K562 (cell line): Measurements from ENCODE around the gene SPEG. TPM values are rescaled to one million over a fixed set of nuclear protein-coding genes. Genes with fewer than 3 reads are reported as not detected.

Experiments
- ARID2 ChIP-seq: fragments of 450-650 bp; IDR thresholded peaks from 2 replicates; pipeline ENCODE4 v1.6.1; 2017; ENCODE audit warnings: antibody characterized with exemption, mild to moderate bottlenecking
- HNRNPH1 ChIP-seq: fragments of 200-400 bp; formaldehyde crosslinking; optimal IDR thresholded peaks from 2 replicates; pipeline ENCODE3; 2017; ENCODE audit warnings: low read depth, mild to moderate bottlenecking, low read length, moderate library complexity
- ID3 ChIP-seq, 2 experiments: fragments of 250-450 bp in 1 of 2; fragments of 450-650 bp in 1 of 2; sonication (Bioruptor Pico) in 1 of 2; IDR thresholded peaks; 2 replicates each; pipeline versions ENCODE4 v1.6.1 to v1.8.0; 2016 to 2021; ENCODE audit warnings: mild to moderate bottlenecking in 2 of 2, moderate library complexity in 2 of 2, missing compliant biosample characterization in 1 of 2, missing genetic modification characterization in 1 of 2
- MED1 ChIP-seq: sonication (generic); formaldehyde crosslinking; IDR thresholded peaks from 2 replicates; pipeline ENCODE4 v1.8.1; 2023; ENCODE audit warnings: missing genetic modification reagents, borderline replicate concordance
- NELFE ChIP-seq: IDR thresholded peaks from 2 replicates; pipeline ENCODE4 v1.6.1; 2011; ENCODE audit warnings: mild to moderate bottlenecking; ENCODE audit not compliant: insufficient read depth, insufficient read length
- PTRF ChIP-seq: fragments of 450-650 bp; IDR thresholded peaks from 2 replicates; pipeline ENCODE4 v1.6.1; 2016; ENCODE audit warnings: mild to moderate bottlenecking, missing genetic modification characterization, missing compliant biosample characterization
- SREBF1 ChIP-seq: fragments of 150-350 bp; IDR thresholded peaks from 2 replicates; pipeline ENCODE4 v1.6.1; 2014; ENCODE audit warnings: antibody characterized with exemption, low read depth, low read length, borderline replicate concordance
- TAF1 ChIP-seq: IDR thresholded peaks from 2 replicates; pipeline ENCODE4 v1.6.1; 2011; ENCODE audit warnings: mild to moderate bottlenecking, low read length, moderate library complexity; ENCODE audit not compliant: insufficient read depth, control insufficient read depth, severe bottlenecking; ENCODE audit errors: extremely low read depth
- TCF15 ChIP-seq: fragments of 250-450 bp; sonication (Bioruptor Pico); IDR thresholded peaks from 2 replicates; pipeline ENCODE4 v1.8.0; 2022; ENCODE audit warnings: moderate library complexity, mild to moderate bottlenecking, inconsistent platforms
- U2AF2 ChIP-seq: fragments of 200-400 bp; formaldehyde crosslinking; optimal IDR thresholded peaks from 2 replicates; pipeline ENCODE3; 2017; ENCODE audit warnings: low read depth, mild to moderate bottlenecking, low read length
- ZKSCAN3 ChIP-seq: fragments of 250-450 bp; sonication (Bioruptor Pico); IDR thresholded peaks from 2 replicates; pipeline ENCODE4 v1.4.0; 2020
- polyA plus RNA-seq, 8 experiments: library from polyadenylated mRNA; depleted of rRNA in 4 of 8; stranded (reverse) in 5 of 8; unstranded in 3 of 8; fragments of >200 nt; fragmentation: Nextera tagmentation in 2 of 8; fragmentation: Illumina TruSeq in 1 of 8; extraction: Ambion mirVana in 2 of 8; extraction: Trizol in 1 of 8; gene quantifications; 2 replicates each; pipeline versions ENCODE4 v1.2.1 to v1.2.3, GENCODE V29; 2011 to 2014; ENCODE audit warnings: inconsistent platforms in 1 of 8, missing spikeins in 1 of 8
- total RNA-seq, 7 experiments: library from RNA; depleted of rRNA in 6 of 7; stranded (reverse); fragments of >200 nt in 6 of 7; fragmentation: Illumina TruSeq in 2 of 7; extraction: Trizol in 2 of 7; gene quantifications; 2 replicates each; pipeline versions ENCODE4 v1.2.1 to v1.2.3, GENCODE V29; 2011 to 2021; ENCODE audit warnings: low replicate concordance in 1 of 7
- TF ChIP-seq, protein P1 (sequence below): sonication (generic); formaldehyde crosslinking; IDR thresholded peaks from 2 replicates; pipeline ENCODE4 v1.8.0; 2022; ENCODE audit warnings: missing genetic modification reagents, mild to moderate bottlenecking, moderate library complexity, borderline replicate concordance
- TF ChIP-seq, protein P2 (sequence below): IDR thresholded peaks from 2 replicates; pipeline ENCODE4 v1.6.1; 2016; ENCODE audit warnings: missing genetic modification characterization, missing compliant biosample characterization
- TF ChIP-seq, protein P3 (sequence below): sonication (generic); formaldehyde crosslinking; IDR thresholded peaks from 2 replicates; pipeline ENCODE4 v1.8.0; 2022; ENCODE audit warnings: mild to moderate bottlenecking, missing genetic modification reagents
- TF ChIP-seq, protein P4 (sequence below): IDR thresholded peaks from 3 replicates; pipeline ENCODE4 v1.6.1; 2011; ENCODE audit warnings: borderline replicate concordance, mild to moderate bottlenecking, moderate library complexity; ENCODE audit not compliant: insufficient read length; ENCODE audit errors: extremely low read depth

The SPEG gene
- total and polyA plus RNA-seq, 9 of the 15 experiments (the other 6 are each of a cell fraction or from before 2014, with no cell fraction given) = 0.49 to 8.7 (median 3.0) TPM

DNA sequence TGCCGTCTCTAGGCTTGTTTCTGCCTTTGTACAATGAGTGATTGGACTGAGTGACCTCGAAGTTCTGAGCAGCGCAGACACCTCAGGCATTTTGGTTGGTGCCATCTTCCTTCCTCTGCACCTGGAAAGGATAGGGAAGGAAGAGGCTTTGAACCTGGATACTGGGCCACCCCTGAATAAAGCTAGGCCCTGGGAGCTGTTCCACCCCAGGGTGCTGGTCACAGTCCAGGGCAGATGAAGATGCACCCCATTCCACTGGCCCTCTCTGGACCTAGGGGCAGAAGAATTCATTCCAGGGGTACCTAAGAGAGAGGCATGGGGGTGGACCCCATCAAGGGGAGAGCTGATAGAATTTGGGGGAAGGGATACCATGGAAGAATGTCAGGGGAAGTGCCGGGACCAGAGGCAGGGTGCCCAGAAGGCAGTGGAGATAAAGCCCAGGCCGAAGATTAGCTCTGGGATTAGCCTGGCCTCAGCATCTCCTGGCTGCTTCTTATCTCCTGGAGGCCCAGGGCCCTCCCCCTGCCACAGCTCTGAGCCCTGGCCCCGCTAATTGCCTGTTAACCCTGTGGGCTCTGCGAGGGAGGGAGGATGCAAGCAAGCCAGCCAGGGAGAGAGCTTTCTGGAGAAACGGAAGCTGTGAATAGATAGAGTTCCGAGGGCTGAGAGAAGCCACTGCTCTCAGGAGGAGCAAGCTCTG lies 91.0 kb downstream of the SPEG start (continued):
- TF ChIP-seq, protein P1, sequence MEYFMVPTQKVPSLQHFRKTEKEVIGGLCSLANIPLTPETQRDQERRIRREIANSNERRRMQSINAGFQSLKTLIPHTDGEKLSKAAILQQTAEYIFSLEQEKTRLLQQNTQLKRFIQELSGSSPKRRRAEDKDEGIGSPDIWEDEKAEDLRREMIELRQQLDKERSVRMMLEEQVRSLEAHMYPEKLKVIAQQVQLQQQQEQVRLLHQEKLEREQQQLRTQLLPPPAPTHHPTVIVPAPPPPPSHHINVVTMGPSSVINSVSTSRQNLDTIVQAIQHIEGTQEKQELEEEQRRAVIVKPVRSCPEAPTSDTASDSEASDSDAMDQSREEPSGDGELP = peak; percentile 72; the same call in 1 of the 2 replicates
- TF ChIP-seq, protein P2, sequence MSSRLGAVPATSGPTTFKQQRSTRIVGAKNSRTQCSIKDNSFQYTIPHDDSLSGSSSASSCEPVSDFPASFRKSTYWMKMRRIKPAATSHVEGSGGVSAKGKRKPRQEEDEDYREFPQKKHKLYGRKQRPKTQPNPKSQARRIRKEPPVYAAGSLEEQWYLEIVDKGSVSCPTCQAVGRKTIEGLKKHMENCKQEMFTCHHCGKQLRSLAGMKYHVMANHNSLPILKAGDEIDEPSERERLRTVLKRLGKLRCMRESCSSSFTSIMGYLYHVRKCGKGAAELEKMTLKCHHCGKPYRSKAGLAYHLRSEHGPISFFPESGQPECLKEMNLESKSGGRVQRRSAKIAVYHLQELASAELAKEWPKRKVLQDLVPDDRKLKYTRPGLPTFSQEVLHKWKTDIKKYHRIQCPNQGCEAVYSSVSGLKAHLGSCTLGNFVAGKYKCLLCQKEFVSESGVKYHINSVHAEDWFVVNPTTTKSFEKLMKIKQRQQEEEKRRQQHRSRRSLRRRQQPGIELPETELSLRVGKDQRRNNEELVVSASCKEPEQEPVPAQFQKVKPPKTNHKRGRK = no peak
- TF ChIP-seq, protein P3, sequence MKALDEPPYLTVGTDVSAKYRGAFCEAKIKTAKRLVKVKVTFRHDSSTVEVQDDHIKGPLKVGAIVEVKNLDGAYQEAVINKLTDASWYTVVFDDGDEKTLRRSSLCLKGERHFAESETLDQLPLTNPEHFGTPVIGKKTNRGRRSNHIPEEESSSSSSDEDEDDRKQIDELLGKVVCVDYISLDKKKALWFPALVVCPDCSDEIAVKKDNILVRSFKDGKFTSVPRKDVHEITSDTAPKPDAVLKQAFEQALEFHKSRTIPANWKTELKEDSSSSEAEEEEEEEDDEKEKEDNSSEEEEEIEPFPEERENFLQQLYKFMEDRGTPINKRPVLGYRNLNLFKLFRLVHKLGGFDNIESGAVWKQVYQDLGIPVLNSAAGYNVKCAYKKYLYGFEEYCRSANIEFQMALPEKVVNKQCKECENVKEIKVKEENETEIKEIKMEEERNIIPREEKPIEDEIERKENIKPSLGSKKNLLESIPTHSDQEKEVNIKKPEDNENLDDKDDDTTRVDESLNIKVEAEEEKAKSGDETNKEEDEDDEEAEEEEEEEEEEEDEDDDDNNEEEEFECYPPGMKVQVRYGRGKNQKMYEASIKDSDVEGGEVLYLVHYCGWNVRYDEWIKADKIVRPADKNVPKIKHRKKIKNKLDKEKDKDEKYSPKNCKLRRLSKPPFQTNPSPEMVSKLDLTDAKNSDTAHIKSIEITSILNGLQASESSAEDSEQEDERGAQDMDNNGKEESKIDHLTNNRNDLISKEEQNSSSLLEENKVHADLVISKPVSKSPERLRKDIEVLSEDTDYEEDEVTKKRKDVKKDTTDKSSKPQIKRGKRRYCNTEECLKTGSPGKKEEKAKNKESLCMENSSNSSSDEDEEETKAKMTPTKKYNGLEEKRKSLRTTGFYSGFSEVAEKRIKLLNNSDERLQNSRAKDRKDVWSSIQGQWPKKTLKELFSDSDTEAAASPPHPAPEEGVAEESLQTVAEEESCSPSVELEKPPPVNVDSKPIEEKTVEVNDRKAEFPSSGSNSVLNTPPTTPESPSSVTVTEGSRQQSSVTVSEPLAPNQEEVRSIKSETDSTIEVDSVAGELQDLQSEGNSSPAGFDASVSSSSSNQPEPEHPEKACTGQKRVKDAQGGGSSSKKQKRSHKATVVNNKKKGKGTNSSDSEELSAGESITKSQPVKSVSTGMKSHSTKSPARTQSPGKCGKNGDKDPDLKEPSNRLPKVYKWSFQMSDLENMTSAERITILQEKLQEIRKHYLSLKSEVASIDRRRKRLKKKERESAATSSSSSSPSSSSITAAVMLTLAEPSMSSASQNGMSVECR (CRISPR knock-in tag) = no peak
- TF ChIP-seq TCF15 = no peak
- TF ChIP-seq NELFE = no peak
- TF ChIP-seq U2AF2 = no peak
- TF ChIP-seq MED1 (CRISPR knock-in tag) = no peak
- TF ChIP-seq, protein P4, sequence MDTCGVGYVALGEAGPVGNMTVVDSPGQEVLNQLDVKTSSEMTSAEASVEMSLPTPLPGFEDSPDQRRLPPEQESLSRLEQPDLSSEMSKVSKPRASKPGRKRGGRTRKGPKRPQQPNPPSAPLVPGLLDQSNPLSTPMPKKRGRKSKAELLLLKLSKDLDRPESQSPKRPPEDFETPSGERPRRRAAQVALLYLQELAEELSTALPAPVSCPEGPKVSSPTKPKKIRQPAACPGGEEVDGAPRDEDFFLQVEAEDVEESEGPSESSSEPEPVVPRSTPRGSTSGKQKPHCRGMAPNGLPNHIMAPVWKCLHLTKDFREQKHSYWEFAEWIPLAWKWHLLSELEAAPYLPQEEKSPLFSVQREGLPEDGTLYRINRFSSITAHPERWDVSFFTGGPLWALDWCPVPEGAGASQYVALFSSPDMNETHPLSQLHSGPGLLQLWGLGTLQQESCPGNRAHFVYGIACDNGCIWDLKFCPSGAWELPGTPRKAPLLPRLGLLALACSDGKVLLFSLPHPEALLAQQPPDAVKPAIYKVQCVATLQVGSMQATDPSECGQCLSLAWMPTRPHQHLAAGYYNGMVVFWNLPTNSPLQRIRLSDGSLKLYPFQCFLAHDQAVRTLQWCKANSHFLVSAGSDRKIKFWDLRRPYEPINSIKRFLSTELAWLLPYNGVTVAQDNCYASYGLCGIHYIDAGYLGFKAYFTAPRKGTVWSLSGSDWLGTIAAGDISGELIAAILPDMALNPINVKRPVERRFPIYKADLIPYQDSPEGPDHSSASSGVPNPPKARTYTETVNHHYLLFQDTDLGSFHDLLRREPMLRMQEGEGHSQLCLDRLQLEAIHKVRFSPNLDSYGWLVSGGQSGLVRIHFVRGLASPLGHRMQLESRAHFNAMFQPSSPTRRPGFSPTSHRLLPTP = no peak
- no peak for TF ChIP-seq ID3 (CRISPR knock-in tag; IDR thresholded peaks at IDR 0.05)
- TF ChIP-seq ID3 (tag; IDR thresholded peaks at IDR 0.05) = no peak
- peak; percentile 47 for TF ChIP-seq TAF1
- no peak for TF ChIP-seq ZKSCAN3 (CRISPR knock-in tag)
- no peak for TF ChIP-seq ARID2
- no peak for TF ChIP-seq SREBF1
- no peak for TF ChIP-seq HNRNPH1
- TF ChIP-seq PTRF (tag) = no peak
